CD8-positive, alpha-beta memory T cell (primary cell): Measurements from ENCODE around the gene AAR2. TPM values are rescaled to one million over a fixed set of nuclear protein-coding genes. Genes with fewer than 3 reads are reported as not detected.
A peak's percentile ranks its signal among the peaks of the same experiment; 100 is the strongest.

Experiments
- CTCF ChIA-PET: fragments of 350-600 bp; sonication (Branson Sonifier 250); formaldehyde crosslinking; loops from one replicate; lab custom pipeline; 2021; ENCODE audit warnings: antibody characterized with exemption; lab: Charles Lee
- POLR2A ChIA-PET: fragments of 350-600 bp; sonication (Branson Sonifier 250); formaldehyde crosslinking; loops from one replicate; lab custom pipeline; 2021; ENCODE audit warnings: antibody characterized with exemption; lab: Charles Lee
- DNase-seq, 5 donors: peaks; one replicate each; pipeline versions ENCODE4 v3.0.0 to v3.0.0-alpha.2; 2020 to 2022; ENCODE audit warnings: mixed read lengths in 1 of 5
- H3K27ac ChIP-seq: one replicate; pipeline ENCODE4 v1.7.0; 2013; ENCODE audit warnings: low read depth, mild to moderate bottlenecking, low read length, moderate library complexity
- H3K27me3 ChIP-seq: 2 replicates; pipeline ENCODE4 v1.7.0; 2013; ENCODE audit warnings: low read length, mild to moderate bottlenecking; ENCODE audit not compliant: insufficient read depth, poor library complexity, severe bottlenecking
- H3K36me3 ChIP-seq: 2 replicates; pipeline ENCODE4 v1.7.0; 2013; ENCODE audit warnings: mild to moderate bottlenecking, low read length, moderate library complexity; ENCODE audit not compliant: insufficient read depth
- H3K4me1 ChIP-seq: 2 replicates; pipeline ENCODE4 v1.7.0; 2013; ENCODE audit warnings: mild to moderate bottlenecking, low read length, moderate library complexity; ENCODE audit not compliant: insufficient read depth
- H3K4me3 ChIP-seq: 2 replicates; pipeline ENCODE4 v1.7.0; 2013; ENCODE audit warnings: mild to moderate bottlenecking, low read length
- H3K9me3 ChIP-seq: 2 replicates; pipeline ENCODE4 v1.7.0; 2013; ENCODE audit warnings: mild to moderate bottlenecking, low read length
- H3K27ac Mint-ChIP-seq, 8 donors: one replicate each; pipeline ENCODE4 v1.8.0; 2020 to 2021; ENCODE audit warnings: mixed read lengths in 8 of 8, mild to moderate bottlenecking in 6 of 8, inconsistent platforms in 3 of 8, moderate library complexity in 3 of 8
- H3K27me3 Mint-ChIP-seq, 2 donors: one replicate each; pipeline ENCODE4 v1.8.0; 2020 to 2021; ENCODE audit warnings: mixed read lengths in 2 of 2, mild to moderate bottlenecking in 1 of 2, moderate library complexity in 1 of 2
- H3K36me3 Mint-ChIP-seq, 3 donors: one replicate each; pipeline ENCODE4 v1.8.0; 2020 to 2021; ENCODE audit warnings: mixed read lengths in 3 of 3, inconsistent platforms in 1 of 3, mild to moderate bottlenecking in 1 of 3
- H3K4me1 Mint-ChIP-seq, 3 donors: one replicate each; pipeline ENCODE4 v1.8.0; 2020 to 2021; ENCODE audit warnings: mixed read lengths in 3 of 3, inconsistent platforms in 1 of 3, mild to moderate bottlenecking in 1 of 3
- H3K4me3 Mint-ChIP-seq, 7 donors: one replicate each; pipeline ENCODE4 v1.8.0; 2020 to 2021; ENCODE audit warnings: mixed read lengths in 7 of 7, mild to moderate bottlenecking in 6 of 7, moderate library complexity in 4 of 7, inconsistent platforms in 2 of 7
- H3K9me3 Mint-ChIP-seq, 5 donors: one replicate each; pipeline ENCODE4 v1.8.0; 2020 to 2022; ENCODE audit warnings: mixed read lengths in 5 of 5, mild to moderate bottlenecking in 3 of 5, moderate library complexity in 2 of 5, inconsistent platforms in 1 of 5
- polyA plus RNA-seq: library from polyadenylated mRNA; unstranded; fragments of 300-500 nt; fragmentation: Illumina TruSeq; gene quantifications from one replicate; pipeline ENCODE4 v1.2.3, GENCODE V29; 2021
- total RNA-seq, 2 experiments: library from RNA; stranded (reverse); gene quantifications; one replicate each; pipeline ENCODE4 v1.2.3, GENCODE V29; 2021

Gene AAR2
- total and polyA plus RNA-seq, 3 experiments from 2014 or later, result 32.1 to 38.2 (median 32.7) TPM

DNA sequence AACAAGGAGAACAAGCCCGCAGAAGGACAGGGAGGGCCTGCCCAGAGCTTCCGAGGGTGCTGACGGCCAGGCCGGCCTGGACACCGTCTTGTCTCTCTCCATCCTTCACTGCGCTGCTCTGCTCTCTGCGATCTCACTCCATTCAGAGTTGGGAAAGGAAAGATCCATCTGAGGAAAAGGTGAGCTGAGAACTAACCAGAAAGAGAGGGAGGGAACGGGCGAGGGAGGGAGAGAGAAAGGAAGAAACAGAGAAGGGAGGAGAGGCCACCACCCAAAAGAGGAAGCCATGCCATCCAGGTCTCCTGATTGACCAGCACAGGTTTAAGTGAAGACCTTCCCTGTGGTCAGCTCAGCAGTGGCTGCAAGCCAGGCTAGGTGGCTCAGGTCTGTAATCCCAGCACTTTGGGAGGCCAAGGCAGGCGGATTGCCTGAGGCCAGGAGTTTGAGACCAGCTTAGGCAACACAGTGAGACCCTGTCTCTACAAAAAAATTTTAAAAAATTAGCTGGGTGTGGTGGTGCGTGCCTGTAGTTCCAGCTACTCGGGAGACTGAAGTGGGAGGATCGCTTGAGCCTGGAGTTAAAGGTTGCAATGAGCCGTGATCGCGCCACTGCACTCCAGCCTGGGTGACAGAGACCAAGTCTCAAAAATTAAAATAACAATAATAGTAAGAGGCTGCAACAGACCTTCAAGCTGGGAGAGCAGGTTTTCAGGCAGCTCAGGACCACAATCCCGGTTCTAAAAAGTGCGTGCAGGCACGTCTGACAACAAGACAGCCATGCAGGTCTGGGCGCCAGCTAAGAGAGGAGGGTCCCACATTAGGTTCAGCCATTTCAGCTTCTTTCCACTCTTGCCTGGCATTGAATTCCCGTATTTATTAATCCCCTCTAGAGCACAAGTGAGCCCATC, 35.6 kb downstream of the AAR2 start:
- no peaks in the 10 kb centered on the region for H3K9me3 ChIP-seq
- Mint-ChIP-seq H3K9me3 (no peaks in the 10 kb centered on the region), H3K27ac (no peak overlapping the region), H3K27me3 (peaks cover 16 to 20% of the 10 kb centered on the region in 2 donors), H3K4me1 (no peaks in the 10 kb centered on the region), H3K4me3 (no peak overlapping the region), H3K36me3 (no peaks in the 10 kb centered on the region)
- H3K4me3 ChIP-seq, result no peak overlapping the region
- ChIA-PET CTCF (no interaction called here), POLR2A (no interaction called here)
- H3K27ac ChIP-seq, result no peak overlapping the region
- DNase-seq, result no peak
- no peaks in the 10 kb centered on the region for H3K4me1 ChIP-seq
- H3K27me3 ChIP-seq, result no peaks in the 10 kb centered on the region
- H3K36me3 ChIP-seq, result no peaks in the 10 kb centered on the region

DNA sequence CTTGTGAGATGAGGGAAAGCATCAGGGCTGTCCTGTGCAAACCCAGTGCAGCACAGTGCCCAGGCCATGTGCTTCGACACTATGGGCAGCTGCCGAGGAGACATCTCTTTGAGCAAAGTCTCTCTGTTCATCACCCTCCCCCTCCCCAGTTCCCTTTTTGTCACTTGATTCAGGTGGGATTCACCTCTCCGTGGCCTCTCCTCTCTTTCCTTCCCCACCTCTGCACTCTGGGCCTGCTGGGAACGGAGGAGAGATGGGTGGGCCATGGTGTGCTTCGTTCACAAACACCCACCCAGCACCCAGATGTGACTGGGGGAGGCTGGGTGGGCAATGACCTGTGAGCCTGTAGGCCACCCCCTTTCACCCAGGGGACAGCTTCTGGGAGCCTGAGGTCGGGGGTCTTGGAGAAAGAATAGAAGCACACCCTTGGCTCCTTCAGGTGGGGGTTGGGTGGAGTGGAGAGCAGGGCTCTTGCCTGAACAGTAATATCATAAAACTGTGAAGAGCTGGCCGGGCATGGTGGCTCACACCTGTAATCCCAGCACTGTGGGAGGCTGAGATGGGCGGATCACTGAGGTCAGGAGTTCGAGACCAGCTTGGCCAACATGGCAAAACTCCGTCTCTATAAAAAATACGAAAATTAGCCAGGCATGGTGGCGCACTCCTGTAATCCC, 36.4 kb downstream of the AAR2 start:
- Mint-ChIP-seq H3K36me3 (no peaks in the 10 kb centered on the region), H3K9me3 (no peaks in the 10 kb centered on the region), H3K4me3 (no peak overlapping the region), H3K27me3 (peaks cover 18 to 21% of the 10 kb centered on the region in 2 donors), H3K27ac (no peak overlapping the region), H3K4me1 (no peaks in the 10 kb centered on the region)
- H3K9me3 ChIP-seq, result no peaks in the 10 kb centered on the region
- no peaks in the 10 kb centered on the region for H3K36me3 ChIP-seq
- ChIA-PET POLR2A (no interaction called here), CTCF (interaction anchor here (1.3 kb wide), 1 partner anchor 164 kb away, joined by 3 read pairs; no protein-coding TSS in a partner anchor)
- no peak overlapping the region for H3K27ac ChIP-seq
- no peaks in the 10 kb centered on the region for H3K4me1 ChIP-seq
- no peak for DNase-seq
- no peak overlapping the region for H3K4me3 ChIP-seq
- no peaks in the 10 kb centered on the region for H3K27me3 ChIP-seq

- H3K9me3 ChIP-seq, result no peaks in the 10 kb centered on the region
- Mint-ChIP-seq H3K27me3 (peaks cover 16 to 27% of the 10 kb centered on the region in 2 donors), H3K27ac (no peak overlapping the region), H3K4me1 (no peaks in the 10 kb centered on the region), H3K36me3 (no peaks in the 10 kb centered on the region), H3K9me3 (peaks cover 0 to 3% (median 0%) of the 10 kb centered on the region in 5 donors), H3K4me3 (no peak overlapping the region)
- ChIA-PET POLR2A (no interaction called here), CTCF (interaction anchor here (0.9 to 1.3 kb wide), 2 partner anchors 163 to 166 kb away, joined by 3 read pairs; no protein-coding TSS in a partner anchor)
- no peak for DNase-seq
- no peak overlapping the region for H3K4me3 ChIP-seq
- no peak overlapping the region for H3K27ac ChIP-seq
- H3K27me3 ChIP-seq, result no peaks in the 10 kb centered on the region
- H3K36me3 ChIP-seq, result no peaks in the 10 kb centered on the region
- H3K4me1 ChIP-seq, result no peaks in the 10 kb centered on the region
These were observed 37.3 kb downstream of the AAR2 start for GRCh38 chr20:36273414-36274180.

DNA sequence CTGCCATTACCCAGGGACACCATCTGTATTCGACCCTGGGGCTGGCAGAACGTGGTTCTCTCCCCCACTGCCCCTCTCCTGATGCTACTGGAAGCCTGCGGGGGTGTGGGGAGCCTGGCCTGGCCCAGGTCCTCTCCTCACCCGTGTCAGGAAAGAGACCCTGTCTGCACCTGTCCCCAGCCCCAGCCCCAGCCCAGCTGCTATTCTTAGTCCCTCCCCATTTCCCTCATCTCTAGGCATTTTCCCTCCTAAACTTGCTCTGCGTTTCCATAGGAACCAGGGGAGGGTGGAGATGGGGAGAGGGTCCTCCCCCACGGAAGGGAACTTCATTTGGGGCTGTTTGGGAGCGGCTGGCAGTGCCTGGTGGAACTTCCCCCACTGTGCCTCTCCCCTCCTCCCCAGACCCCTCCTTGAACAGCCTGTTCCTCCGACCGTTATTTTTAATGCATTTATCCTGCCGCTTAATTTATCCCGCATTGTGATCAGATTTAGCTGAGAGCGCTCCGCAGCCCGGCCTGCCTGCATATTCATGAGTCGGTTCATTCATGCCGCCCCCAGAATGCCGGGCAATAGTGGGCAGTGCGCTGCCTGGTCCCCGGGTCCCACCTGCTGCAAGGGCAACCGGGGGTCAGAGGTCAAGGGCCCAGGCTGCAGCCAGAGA, 38.0 kb downstream of the AAR2 start:
- H3K4me1 ChIP-seq, result no peaks in the 10 kb centered on the region
- H3K36me3 Mint-ChIP-seq, result no peaks in the 10 kb centered on the region
- no peak overlapping the region for H3K4me3 ChIP-seq
- no peaks in the 10 kb centered on the region for H3K9me3 ChIP-seq
- H3K9me3 Mint-ChIP-seq, result peaks cover 0 to 3% (median 0%) of the 10 kb centered on the region in 5 donors
- H3K4me3 Mint-ChIP-seq, result no peak overlapping the region
- H3K36me3 ChIP-seq, result no peaks in the 10 kb centered on the region
- H3K4me1 Mint-ChIP-seq, result no peaks in the 10 kb centered on the region
- no peaks in the 10 kb centered on the region for H3K27me3 ChIP-seq
- ChIA-PET POLR2A (no interaction called here), CTCF (interaction anchor here (0.9 kb wide), 1 partner anchor 165 kb away, joined by 3 read pairs; no protein-coding TSS in a partner anchor)
- peaks cover 14 to 31% of the 10 kb centered on the region in 2 donors for H3K27me3 Mint-ChIP-seq
- no peak overlapping the region for H3K27ac ChIP-seq
- H3K27ac Mint-ChIP-seq, result peak overlapping the region in 1 of 8 donors; percentile 29
- DNase-seq, result no peak

- peaks cover 0 to 3% (median 0%) of the 10 kb centered on the region in 5 donors for H3K9me3 Mint-ChIP-seq
- H3K4me3 ChIP-seq, result no peak overlapping the region
- no peak overlapping the region for H3K27ac Mint-ChIP-seq
- DNase-seq, result no peak
- peaks cover 14 to 35% of the 10 kb centered on the region in 2 donors for H3K27me3 Mint-ChIP-seq
- H3K36me3 Mint-ChIP-seq, result no peaks in the 10 kb centered on the region
- no peak overlapping the region for H3K4me3 Mint-ChIP-seq
- H3K9me3 ChIP-seq, result no peaks in the 10 kb centered on the region
- no peaks in the 10 kb centered on the region for H3K4me1 Mint-ChIP-seq
- H3K27ac ChIP-seq, result no peak overlapping the region
- no peaks in the 10 kb centered on the region for H3K27me3 ChIP-seq
- no peaks in the 10 kb centered on the region for H3K4me1 ChIP-seq
- no peaks in the 10 kb centered on the region for H3K36me3 ChIP-seq
- CTCF ChIA-PET, result no interaction called here
- POLR2A ChIA-PET, result no interaction called here
These were observed 38.7 kb downstream of the AAR2 start for GRCh38 chr20:36275011-36275410.

- H3K4me1 ChIP-seq, result no peaks in the 10 kb centered on the region
- no peaks in the 10 kb centered on the region for H3K36me3 ChIP-seq
- Mint-ChIP-seq H3K27me3 (peaks cover 15 to 41% of the 10 kb centered on the region in 2 donors), H3K27ac (no peak overlapping the region), H3K4me3 (no peak overlapping the region), H3K4me1 (no peaks in the 10 kb centered on the region), H3K36me3 (no peaks in the 10 kb centered on the region), H3K9me3 (peaks cover 0 to 3% (median 0%) of the 10 kb centered on the region in 5 donors)
- CTCF ChIA-PET, result no interaction called here
- POLR2A ChIA-PET, result no interaction called here
- no peak overlapping the region for H3K27ac ChIP-seq
- H3K4me3 ChIP-seq, result no peak overlapping the region
- H3K9me3 ChIP-seq, result no peaks in the 10 kb centered on the region
- no peaks in the 10 kb centered on the region for H3K27me3 ChIP-seq
- DNase-seq, result no peak
These were observed 39.3 kb downstream of the AAR2 start for GRCh38 chr20:36275441-36276189.

DNA sequence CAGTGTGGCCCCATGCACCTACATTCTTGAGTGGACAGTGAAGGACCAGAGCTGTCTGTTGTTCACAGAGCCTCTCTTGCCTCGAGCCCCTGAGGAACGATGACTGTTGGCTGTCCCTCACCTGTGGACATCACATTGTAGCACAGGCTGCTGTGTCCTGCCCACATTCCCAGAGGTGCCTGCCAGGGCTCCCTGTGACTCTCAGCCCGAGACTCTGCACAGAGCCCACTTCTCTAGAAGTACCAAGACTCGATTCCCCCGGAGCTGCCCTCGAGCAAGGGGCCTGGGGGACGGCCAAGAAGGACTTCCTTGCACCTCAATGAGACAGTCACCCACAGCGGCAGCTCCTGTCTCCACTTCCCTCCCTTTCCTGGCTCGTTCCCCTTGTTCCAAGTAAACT, 41.3 kb downstream of the AAR2 start:
- H3K27ac Mint-ChIP-seq, result no peak overlapping the region
- H3K36me3 Mint-ChIP-seq, result no peaks in the 10 kb centered on the region
- no peak overlapping the region for H3K27ac ChIP-seq
- no peaks in the 10 kb centered on the region for H3K36me3 ChIP-seq
- POLR2A ChIA-PET, result no interaction called here
- H3K27me3 Mint-ChIP-seq, result peaks cover 21 to 53% of the 10 kb centered on the region in 2 donors
- H3K27me3 ChIP-seq, result no peaks in the 10 kb centered on the region
- no peaks in the 10 kb centered on the region for H3K4me1 Mint-ChIP-seq
- no peaks in the 10 kb centered on the region for H3K4me1 ChIP-seq
- H3K9me3 Mint-ChIP-seq, result peaks cover 0 to 3% (median 0%) of the 10 kb centered on the region in 5 donors
- H3K4me3 Mint-ChIP-seq, result no peak overlapping the region
- H3K4me3 ChIP-seq, result no peak overlapping the region
- CTCF ChIA-PET, result no interaction called here
- no peaks in the 10 kb centered on the region for H3K9me3 ChIP-seq
- DNase-seq, result no peak
